DND-41 (cell line): ENCODE results near the gene ALKBH2.

ENCODE experiments used
- EZH2 ChIP-seq: IDR thresholded peaks from 3 replicates; pipeline ENCODE4 v1.6.1; 2012; ENCODE audit warnings: borderline replicate concordance, low read depth, mild to moderate bottlenecking, moderate library complexity, low read length, inconsistent platforms; ENCODE audit not compliant: severe bottlenecking
- TF ChIP-seq, protein P1 (sequence below): IDR thresholded peaks from 2 replicates; pipeline ENCODE4 v1.5.1; 2012; ENCODE audit warnings: borderline replicate concordance, low read length, moderate library complexity, mild to moderate bottlenecking; ENCODE audit not compliant: poor library complexity, severe bottlenecking; ENCODE audit errors: extremely low read depth

DNA sequence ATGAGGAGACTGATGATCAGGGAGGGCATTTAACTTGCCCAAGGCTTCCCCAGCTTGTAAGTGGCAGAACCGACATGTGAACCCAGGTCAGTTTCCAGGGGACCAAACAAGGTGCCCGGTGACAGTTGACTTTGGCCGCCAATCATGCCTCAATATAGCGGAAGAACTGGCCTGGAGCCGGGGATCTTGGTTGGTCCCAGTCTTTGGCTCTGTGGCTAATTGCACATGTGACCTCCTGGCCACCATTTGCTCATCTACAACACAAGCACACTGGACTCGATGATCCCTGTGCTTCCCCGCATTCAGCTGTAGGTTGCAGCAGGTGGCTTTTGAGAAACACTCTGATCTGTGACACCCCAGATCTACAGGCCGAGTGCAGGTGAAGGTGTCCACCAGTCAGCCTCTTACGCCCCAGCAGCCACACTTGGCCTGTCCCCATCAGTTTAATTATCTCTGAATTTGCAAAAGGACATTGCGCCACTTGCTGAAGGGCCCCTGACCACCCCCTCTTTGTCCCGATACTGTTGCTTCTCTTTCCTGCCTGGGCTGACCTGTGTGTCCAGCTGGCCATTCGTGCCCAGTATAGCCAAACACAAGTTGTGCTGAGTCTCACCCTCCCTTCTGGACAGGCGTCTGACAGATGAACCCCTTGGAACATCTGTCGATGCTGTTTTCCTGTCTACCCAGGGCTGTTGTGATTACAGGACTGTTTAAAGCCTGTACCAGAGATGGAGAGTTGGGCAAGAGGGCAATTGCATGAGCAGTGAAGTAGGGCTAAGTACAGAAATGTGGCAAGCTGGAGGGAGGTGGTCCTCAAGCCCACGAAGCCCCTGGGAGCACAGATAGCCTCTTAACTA is 37.3 kb upstream of the ALKBH2 start:
- TF ChIP-seq, protein P1, sequence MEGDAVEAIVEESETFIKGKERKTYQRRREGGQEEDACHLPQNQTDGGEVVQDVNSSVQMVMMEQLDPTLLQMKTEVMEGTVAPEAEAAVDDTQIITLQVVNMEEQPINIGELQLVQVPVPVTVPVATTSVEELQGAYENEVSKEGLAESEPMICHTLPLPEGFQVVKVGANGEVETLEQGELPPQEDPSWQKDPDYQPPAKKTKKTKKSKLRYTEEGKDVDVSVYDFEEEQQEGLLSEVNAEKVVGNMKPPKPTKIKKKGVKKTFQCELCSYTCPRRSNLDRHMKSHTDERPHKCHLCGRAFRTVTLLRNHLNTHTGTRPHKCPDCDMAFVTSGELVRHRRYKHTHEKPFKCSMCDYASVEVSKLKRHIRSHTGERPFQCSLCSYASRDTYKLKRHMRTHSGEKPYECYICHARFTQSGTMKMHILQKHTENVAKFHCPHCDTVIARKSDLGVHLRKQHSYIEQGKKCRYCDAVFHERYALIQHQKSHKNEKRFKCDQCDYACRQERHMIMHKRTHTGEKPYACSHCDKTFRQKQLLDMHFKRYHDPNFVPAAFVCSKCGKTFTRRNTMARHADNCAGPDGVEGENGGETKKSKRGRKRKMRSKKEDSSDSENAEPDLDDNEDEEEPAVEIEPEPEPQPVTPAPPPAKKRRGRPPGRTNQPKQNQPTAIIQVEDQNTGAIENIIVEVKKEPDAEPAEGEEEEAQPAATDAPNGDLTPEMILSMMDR = no peak
- no peak for TF ChIP-seq EZH2
